Ovary (tissue), 3 donors: ENCODE measurements around the gene LPCAT2.

ENCODE experiments used
- CTCF ChIP-seq, 3 donors: fragments of 450-650 bp in 2 of 3; fragments of 200-600 bp in 1 of 3; IDR thresholded peaks; one replicate each; pipeline versions ENCODE4 v1.5.1 to v1.8.0; 2016 to 2022; ENCODE audit warnings: antibody characterized with exemption in 3 of 3, mild to moderate bottlenecking in 1 of 3
- EP300 ChIP-seq: sonication (generic); formaldehyde crosslinking; IDR thresholded peaks from one replicate; pipeline ENCODE4 v1.6.1; 2017; ENCODE audit warnings: antibody characterized with exemption
- POLR2A ChIP-seq: fragments of 450-650 bp; IDR thresholded peaks from one replicate; pipeline ENCODE4 v1.6.1; 2017; ENCODE audit warnings: antibody characterized with exemption, mild to moderate bottlenecking, moderate library complexity
- donor health status: DM: no; HTN: no; CAD: no.

- TF ChIP-seq CTCF (IDR thresholded peaks at IDR 0.05) (no peak), POLR2A (no peak), EP300 (no peak)
These were observed 115.8 kb downstream of the LPCAT2 start for GRCh38 chr16:55624696-55625095.
